Prostate gland (tissue), 2 donors: Measurements from ENCODE around the gene TMEM62.

Experiments
- CTCF ChIP-seq, 4 experiments: fragments of 200-600 bp in 2 of 4; fragments of 450-650 bp in 2 of 4; sonication (generic) in 2 of 4; IDR thresholded peaks; 1 replicate in 3 of 4; 2 replicates in 1 of 4; pipeline ENCODE4 v1.5.1; 2016 to 2019; ENCODE audit warnings: antibody characterized with exemption in 4 of 4, mild to moderate bottlenecking in 2 of 4, moderate library complexity in 2 of 4
- POLR2A ChIP-seq: fragments of 450-650 bp; IDR thresholded peaks from one replicate; pipeline ENCODE4 v1.6.1; 2016; ENCODE audit warnings: antibody characterized with exemption, mild to moderate bottlenecking
- POLR2AphosphoS5 ChIP-seq: sonication (generic); formaldehyde crosslinking; IDR thresholded peaks from one replicate; pipeline ENCODE4 v1.6.1; 2017; ENCODE audit warnings: antibody characterized with exemption

GRCh38 chr15:43212299-43212698 lies 78.9 kb downstream of the TMEM62 start:
- no peak for TF ChIP-seq CTCF (IDR thresholded peaks at IDR 0.05)
- no peak for TF ChIP-seq POLR2A
- no peak for TF ChIP-seq POLR2AphosphoS5
